T-helper 1 cell treated with Interleukin-12 subunit alpha and Interleukin-12 subunit beta and Interleukin-4 antibody, amounts not matched to agents 30 ng/mL and 1 ng/mL, for 36 hours (primary cell): Measurements from ENCODE around the gene ERN1. TPM values are rescaled to one million over a fixed set of nuclear protein-coding genes. Genes with fewer than 3 reads are reported as not detected.

Experiments
- intact Hi-C: fragments of 100-400 bp; cut with micrococcal nuclease; formaldehyde crosslinking; loops from one replicate; pipeline ENCODE4 v1.15.1; 2024
- total RNA-seq: library from RNA; stranded (reverse); gene quantifications from 2 replicates; pipeline ENCODE4 v1.2.3, GENCODE V29; 2022

Gene ERN1
- total RNA-seq, 1 donor from 2014 or later: 139 TPM

DNA sequence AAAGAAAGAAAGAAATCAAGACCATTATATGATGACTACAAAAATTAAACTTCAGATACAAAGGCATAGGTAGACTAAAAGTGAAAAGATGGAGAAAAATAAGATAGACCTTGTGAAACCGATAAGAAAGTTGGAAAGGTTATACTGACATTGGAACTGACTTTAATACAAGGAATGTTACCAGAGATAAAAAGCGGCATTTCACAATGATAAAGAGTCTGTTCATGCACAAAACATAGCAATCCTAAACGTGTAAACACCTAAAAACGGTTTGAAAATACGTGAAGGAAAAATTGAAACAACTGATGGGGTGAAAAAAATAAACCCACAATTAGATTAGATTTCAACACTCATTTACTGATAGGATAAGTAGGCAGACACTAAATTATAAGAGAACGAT lies 9.6 kb upstream of the ERN1 start:
- intact Hi-C loops: loop anchor here (10.0 kb wide), 1 partner anchor 515 kb away; the partner anchor contains the start of gene MAP3K3

DNA sequence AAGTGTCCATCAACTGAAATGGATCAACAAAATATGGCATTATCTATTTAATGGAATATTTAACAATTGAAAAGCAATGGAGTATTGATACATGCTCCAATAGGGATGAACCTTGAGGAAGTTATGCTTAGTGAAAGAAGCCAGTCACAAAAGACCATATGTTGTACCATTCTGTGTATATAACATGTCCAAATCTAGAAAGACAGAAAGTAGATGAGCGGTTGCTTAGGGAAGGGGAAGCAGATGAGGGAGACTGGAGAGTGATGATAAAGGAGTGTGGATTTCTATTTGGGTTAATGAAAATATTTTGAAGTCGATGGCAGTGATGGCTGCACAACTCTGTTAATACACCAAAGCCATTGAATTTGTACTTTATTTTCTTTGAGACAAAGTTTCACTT lies 8.5 kb upstream of the ERN1 start:
- intact Hi-C loops: loop anchor here (10.0 kb wide), 1 partner anchor 514 kb away; the partner anchor contains the start of gene MAP3K3

DNA sequence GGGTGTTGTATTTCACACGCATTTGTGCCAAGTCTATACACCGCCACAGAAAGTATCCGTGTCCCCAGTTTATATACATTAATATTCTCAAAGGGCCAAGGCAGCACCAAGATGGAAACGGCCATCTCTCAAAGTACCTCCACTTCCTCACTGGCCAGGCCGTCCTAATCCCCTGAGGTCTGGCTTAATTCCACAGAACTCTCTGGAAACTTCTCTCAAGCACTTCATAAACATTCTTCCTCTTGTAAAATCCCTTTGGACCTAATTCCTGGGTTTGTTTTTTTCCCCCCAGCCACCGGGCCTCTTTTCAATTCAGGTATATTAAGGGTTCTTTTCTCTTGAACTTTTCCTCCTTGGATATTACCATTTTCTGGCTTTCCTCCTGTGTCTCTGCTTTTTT lies 5.1 kb upstream of the ERN1 start:
- intact Hi-C loops: loop anchor here (5.0 to 10.0 kb wide), 3 partner anchors 147 to 510 kb away; partner anchors contain the start of genes CCDC47, DDX42 and MAP3K3

DNA sequence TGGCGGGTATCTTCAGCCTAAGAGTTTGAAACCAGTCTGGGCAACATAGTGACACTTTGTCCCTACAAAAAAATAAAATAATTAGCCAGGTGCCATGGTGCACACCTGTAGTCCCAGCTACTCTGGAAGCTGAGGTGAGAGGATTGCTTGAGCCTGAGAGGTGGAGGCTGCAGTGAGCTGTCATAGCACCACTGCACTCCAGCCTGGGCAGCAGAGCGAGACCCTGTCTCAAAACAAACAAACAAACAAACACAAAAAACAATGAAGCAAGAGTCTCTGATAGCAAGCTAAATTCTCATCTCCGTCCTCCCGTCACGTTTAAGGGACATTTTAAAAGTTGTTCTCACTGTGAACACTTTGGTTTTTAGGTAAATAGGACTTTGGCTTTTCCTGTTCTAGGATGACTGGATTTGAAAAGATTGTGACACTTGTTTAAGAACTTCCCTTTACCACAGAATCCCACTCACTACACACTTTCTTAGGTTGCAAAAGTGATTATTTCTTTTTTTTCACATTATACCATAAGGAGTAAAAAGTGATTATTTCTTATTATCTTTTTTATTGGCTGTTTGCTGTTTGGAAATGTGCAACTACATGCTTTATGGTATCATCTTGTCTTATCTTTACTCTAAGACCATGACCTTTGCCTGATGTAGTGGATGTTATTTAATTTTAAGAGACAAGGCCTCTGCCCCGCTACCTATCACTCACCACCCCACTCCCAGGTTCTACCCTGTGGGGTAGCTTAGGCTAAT lies 4.4 kb upstream of the ERN1 start:
- intact Hi-C loops: loop anchor here (5.0 to 10.0 kb wide), 3 partner anchors 148 to 510 kb away; partner anchors contain the start of genes CCDC47, DDX42 and MAP3K3

DNA sequence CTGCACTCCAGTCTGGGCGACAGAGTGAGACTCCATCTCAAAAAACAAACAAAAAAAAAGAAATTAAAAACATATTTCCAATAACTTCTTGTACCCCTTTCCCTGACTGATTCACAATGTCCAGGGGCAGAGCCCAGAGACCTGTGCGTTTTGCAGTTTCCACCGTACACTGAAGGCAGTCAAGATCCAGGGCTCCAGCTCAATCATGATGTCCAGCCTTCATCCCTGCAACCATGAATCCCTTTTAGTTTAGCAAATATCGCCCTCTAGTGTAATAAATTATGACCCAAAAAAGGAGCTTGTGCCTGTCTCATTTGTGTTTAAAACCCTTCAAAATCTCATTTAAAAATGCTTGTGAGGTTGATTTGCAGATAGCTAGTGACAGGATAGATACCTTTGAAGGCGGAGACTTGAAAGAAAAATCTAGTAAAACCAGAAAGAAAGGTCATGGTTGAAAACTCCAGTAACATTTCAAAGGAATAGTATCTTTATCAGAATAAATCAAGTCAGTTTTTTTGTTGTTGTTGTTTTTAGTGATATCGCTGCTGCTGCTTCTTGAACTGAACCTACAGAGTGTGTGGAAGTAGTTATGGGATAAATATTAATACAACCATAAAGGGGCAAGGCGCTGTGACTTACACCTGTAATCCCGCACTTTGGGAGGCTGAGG lies 3.7 kb upstream of the ERN1 start:
- intact Hi-C loops: loop anchor here (1.0 to 10.0 kb wide), 8 partner anchors 70 to 509 kb away; partner anchors contain the start of genes CCDC47, CD79B, CSHL1 and DDX42

DNA sequence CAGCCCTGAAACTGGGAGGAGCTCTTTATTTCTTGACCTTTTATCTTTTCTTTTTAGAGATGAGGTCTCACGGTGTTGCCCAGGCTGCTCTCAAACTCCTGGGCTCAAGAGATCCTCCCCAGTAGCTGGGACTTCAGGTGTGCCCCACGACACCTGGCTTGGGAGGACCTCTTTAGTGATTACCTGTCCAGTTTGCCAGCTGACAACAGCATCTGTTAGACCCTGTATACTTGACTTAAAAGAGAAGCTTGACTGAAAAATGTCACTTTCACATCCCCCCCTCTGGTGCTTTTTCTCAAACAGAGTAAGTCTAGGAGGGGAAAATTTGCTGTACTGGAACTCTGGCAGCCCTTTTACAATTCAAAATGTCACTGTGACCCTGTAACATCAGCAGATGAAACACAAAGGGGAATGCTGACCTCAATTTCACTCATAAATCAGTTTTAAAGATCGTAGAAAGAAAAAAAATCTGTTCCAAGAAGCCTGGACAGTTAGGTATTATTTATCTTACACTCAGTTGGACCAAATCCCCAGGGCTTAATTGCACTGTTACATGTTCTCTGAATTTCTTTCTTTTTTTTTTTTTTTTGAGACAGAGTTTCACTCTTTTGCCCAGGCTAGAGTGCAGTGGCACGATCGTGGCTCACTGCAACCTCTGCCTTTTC lies 1.8 kb upstream of the ERN1 start:
- intact Hi-C loops: loop anchor here (2.0 to 10.0 kb wide), 4 partner anchors 151 to 507 kb away; partner anchors contain the start of genes CCDC47, CSHL1, DDX42 and MAP3K3

DNA sequence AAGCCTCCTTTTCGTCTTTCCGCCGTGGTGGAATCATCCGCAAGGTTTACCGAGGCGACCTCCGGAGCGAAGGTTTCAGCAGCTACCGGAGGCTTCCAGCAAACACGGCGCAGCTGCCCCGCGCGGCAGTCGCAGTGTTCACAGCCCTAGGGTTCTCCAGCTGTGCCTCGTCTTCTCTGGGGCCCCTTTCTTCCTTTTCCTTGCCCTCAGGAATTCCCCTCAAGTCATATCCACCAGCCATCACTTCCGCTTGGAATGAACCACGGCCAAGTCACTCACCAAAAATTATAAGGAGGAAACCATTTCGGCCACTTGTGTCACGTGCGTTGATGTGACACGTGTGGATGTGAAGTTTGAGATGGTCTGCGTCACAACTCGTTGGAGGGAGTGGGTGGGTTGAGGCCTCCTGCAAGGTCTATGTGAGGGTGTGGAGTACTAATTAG lies 636 bp upstream of the ERN1 start:
- intact Hi-C loops: loop anchor here (1.0 to 10.0 kb wide), 11 partner anchors 15 to 506 kb away; partner anchors contain the start of genes CCDC47, CEP95, DDX42 and DDX5

DNA sequence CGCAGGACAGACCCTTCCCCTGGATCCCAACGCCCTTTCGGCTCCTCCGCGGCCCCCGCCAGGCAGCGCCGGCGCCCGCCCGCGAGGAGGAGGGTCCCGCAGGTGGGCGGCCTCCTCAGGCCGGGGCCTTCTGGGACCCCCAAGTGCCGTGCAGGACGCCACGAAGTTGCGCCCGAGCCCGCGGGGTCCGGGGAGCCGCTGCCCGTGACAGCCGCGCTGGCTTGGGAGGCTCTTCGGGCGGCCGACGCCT lies 504 bp downstream of the ERN1 start:
- intact Hi-C loops: no loop called here

DNA sequence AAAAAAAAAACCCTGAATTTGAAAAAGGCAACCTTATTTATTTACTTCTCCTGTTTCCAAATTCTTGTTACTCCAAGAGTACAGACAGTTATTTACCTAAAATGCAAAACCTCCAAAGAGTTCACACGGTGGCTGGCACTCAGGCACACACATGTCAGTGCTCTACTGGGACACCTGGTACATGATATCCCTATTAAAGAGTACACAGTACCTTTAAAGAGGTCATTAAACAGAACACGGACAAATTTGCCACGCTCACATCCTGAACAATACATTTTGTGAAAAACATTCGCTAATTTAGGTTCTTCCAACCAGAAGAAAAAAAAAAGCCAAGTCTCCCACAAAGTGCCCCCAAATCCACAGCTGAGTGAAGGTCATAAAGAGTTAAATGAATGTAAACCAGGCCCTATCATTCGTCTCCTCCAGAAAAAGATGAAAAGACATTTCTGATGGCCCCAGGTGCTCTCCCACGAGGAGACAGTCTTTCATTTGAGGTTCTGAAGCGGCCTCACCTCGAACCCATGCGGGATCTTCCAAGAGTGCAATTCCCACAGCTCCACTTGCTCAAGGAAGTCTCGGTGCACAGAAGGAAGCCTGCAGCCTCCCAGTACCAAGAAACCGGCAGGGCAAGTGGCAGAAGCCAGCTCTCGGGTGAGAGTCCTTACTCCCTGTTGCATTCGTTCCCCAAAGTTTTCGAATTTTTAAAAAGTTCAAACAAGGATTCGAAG lies 993 bp downstream of the ERN1 start:
- intact Hi-C loops: no loop called here

DNA sequence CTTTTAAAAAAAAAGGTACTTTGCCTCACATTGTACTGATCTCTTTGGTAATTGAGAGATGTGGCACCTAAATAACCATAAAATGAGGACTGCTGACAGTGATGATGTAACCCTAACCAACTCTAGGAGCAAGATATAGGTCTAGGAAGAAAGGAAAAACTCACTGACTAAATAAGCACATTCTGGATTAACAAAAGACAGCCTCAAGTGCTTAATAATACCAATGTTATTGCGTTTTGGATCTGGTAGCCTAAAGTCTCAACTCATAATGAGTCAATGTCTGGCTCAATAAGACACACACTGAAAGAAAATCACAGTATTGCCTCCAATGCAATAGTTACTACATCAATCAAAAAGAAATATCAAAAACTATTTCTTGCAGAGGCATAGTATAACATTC lies 3.0 kb downstream of the ERN1 start:
- intact Hi-C loops: no loop called here

DNA sequence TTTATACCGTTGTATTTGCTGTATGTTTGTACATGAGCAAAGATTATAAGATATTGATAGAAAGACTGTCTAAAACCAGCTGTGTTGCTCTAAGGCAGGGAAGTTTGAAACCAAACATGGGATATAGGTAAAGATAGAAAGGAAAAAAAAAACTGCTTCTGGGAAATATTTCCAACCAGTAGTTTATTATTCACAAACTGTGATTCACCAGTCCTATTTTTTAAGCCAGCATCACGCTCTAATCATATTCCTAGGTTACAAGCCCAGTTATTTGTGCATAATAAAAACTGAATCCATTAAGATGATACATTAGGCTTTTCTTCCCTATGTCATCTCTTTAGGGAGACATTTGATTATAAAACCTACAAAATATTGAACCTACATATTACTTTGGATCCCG lies 4.0 kb downstream of the ERN1 start:
- intact Hi-C loops: no loop called here

DNA sequence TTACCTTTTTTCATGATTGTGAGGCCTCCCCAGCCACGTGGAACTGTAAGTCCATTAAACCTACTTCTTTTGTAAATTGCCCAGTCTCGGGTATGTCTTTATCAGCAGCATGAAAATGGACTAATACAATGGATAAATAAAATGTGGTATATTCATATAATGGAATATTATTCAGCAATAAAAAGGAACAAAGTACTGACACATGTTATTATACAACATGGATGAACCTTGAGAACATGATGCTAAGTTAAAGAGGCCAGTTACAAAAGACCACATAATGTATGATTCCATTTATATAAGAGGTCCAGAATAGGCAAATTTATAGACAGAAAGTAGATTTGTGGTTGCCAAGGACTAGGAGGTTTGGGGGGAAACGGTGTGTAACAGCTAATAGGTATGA lies 5.3 kb downstream of the ERN1 start:
- intact Hi-C loops: no loop called here

DNA sequence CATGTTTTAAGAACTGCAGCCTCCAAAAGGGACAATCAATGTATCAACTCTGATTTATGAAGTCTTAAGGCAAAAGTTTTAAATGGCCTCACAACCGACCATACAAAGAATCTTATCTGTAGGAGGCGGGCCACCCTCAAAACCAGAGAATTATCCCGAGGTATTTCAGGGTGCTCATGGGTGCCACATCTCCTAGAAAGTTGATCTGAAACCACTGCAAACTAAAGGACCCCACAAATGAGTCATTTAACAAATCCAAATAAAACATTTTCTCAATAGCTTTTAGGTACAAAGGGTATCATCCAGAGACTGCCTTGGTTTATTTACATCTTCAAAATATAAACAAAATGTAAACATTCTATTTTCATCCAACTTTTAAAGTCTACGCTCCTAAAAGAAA lies 6.8 kb downstream of the ERN1 start:
- intact Hi-C loops: no loop called here

DNA sequence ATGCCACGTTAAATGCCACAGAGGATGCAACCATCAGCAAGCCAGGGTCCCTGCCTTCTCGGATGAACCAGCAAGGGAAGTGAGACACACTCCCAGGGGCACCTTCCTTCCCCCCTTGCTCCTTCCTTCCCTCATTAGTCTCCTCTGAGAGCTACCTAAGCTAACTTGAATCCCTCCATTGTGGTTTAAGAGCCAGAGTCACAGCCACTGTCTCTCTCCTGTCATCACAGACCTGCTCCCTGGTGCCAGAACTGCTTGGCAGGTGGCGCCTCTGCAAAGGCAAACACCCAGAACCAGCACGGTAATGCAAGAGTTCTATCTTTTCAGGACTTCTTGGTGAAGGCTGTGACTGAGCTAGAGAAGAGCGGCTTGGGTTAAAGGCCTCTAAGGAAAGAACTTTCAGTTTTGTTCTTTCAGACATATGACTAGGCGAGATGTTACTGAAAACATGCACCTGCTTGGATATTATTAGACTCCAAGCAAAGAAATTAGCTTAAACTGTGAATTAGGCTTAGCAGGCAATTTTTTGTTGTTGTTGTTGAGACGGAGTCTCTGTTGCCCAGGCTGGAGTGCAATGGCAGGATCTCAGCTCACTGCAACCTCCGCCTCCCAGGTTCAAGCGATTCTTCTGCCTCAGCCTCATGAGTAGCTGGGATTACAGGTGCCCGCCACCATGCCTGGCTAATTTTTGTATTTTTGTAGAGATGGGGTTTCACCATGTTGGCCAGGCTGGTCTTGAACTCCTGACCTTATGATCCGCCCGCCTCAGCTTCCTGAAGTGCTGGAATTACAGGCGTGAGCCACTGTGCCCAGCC lies 8.8 kb downstream of the ERN1 start:
- intact Hi-C loops: loop anchor here (1.0 to 2.0 kb wide), 4 partner anchors 30 to 70 kb away; no protein-coding TSS in a partner anchor

DNA sequence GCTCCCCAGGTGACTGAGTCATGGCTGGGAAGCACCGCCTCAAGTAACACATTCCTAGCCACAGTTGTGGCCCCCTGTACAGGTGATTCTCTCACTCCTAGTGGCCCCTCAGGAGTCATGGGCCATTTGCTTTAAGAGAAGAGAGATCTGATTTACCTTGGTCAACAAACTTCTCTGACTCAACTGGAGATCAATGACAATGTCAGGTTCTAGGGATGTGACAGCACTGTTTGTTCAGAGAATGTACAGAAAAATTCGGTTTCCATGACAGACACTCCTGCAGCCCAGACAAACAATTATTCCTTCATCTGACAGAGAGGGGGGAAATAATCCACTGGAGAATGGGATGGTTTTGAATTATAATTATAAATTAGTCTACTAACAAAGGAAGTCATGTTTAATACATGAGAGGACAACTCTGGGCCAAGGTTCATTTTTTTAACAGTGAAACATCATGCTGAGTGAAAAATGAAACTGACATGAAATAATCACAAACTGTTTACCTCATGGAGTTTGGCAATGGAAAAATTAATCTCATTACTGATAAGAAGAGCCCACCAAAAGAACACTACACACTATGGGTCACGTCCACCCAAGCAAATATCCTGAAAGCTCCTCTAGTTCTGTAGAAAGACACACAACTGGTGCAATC lies 9.7 kb downstream of the ERN1 start:
- intact Hi-C loops: loop anchor here (2.0 kb wide), 2 partner anchors 37 to 69 kb away; no protein-coding TSS in a partner anchor

DNA sequence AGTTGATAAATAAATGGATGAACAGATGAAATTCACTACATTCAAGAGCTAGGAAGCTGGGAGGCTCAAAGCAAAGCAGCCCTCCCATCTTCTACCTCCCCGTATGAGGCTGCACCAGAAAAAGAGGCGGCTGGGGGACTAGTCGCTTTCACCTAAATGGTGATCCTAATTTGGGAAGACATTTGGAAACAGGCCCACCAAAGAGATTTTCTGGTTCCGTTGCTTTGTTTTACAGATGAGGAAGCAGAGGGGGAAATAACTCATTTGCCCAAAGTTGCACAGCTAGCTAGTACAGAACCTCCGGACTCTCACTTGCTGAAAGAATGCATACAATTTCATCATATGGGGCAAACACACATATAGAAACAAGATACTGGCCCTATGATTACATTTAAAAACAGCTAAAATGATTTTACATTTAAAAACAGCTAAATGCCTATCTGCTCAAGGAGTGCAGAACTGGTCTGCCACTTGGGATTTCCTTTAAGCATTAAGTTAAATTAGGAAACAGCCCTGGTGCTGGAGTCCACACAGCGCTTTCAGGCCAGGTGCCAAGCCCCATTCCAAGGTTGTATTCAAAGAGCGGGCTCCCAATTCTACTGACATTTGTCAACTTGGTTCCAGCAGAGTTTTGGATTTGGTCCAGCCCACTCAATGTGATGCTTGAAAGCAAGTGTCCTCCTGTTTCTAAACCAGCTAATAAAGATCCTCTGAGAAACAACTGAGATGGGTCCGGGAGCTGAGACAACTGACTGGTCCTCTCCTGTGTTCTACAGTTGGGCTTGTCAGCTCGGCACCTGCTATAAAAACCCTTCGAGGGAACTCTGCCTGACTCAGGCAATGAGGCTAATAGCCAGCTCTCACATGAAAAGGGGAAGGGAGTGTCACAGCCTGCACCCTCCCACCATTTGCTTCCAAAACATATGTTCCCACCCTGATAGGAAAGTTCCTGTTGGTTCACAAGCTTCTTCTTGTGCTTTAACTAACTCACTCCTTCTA lies 11.7 kb downstream of the ERN1 start:
- intact Hi-C loops: no loop called here

DNA sequence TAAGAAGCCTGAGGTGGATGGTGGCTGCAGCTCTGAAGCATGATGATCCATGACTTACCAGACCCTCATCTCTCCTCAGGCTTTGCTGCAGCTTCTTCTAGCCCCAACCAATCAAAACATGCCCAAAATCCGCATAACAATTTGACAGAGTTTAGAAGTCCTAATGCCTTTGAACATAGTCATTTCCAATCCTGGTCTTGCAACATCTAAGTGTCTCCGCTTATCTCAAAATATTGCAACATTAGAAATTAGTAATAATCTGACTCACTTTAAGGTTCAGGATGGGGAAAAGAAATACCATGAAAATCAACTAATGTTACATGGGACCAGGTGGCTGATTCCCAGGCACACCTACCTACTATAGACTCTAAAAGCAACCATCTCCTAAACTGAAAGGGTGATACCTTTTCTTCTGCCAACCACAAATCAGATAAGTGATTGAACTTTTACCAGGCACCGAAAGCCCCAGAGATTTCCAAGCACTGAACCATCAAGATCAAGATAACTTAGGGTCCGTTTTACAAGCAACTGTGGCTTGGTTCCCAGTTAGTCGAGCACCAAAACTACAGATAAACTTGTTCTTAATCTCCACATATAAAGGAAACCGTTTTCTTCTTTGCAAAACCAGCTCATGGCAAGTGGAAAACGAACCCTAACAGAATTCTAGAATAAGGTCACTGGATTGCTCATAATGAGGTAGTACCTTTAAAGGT lies 14.0 kb downstream of the ERN1 start:
- intact Hi-C loops: no loop called here
